GM19193 (cell line): ENCODE results near the gene KCNS1.

Experiments used
- POLR2A ChIP-seq: IDR thresholded peaks from 4 replicates; pipeline ENCODE4 v1.6.1; 2011; ENCODE audit not compliant: insufficient read depth, insufficient read length; ENCODE audit errors: extremely low read depth

Gene KCNS1

DNA sequence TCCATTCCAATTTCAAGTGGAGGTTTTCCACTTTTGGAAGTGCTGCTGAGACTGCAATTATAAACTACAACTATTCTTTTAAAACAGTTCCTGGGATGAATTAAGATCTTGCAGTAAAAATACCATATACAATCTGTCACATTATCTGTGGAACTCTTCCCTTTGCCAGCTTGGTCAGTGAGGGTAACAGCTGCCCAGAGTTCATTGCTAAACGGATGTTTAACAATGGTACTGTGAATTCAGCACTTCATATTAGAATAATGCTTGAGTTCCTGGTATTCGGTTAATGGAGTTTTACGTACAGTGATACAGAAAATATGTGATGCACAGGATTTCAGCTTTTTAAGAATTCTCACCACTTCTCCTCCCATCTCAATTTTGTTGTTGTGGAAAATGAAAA is 51.5 kb downstream of the KCNS1 start:
- no peak for TF ChIP-seq POLR2A

DNA sequence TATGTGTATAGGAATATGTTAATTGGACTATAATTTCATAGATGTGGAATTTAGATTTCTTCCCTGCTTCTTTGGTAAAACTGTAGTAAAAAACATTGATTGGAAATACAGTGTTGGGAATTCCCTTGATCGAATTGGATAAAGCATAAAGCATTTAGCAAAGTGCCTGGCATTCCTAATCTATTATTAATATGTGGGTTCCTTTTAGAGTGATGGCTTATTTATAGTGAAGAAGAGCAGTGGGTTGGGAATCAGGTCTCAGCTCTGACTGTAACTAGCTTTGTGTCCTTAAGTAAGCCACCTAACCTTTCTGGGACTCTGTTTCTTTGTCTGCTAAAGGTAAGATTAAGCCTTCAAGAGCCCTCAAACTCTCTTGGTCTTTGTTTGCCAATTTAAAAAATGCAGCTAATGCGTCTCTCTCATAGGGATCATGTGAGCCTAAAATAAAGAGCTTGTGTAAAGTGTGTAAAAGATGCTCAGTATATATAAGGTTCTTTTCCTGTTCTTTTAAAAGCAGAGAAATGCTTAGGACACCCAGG is 53.3 kb downstream of the KCNS1 start:
- no peak for TF ChIP-seq POLR2A

DNA sequence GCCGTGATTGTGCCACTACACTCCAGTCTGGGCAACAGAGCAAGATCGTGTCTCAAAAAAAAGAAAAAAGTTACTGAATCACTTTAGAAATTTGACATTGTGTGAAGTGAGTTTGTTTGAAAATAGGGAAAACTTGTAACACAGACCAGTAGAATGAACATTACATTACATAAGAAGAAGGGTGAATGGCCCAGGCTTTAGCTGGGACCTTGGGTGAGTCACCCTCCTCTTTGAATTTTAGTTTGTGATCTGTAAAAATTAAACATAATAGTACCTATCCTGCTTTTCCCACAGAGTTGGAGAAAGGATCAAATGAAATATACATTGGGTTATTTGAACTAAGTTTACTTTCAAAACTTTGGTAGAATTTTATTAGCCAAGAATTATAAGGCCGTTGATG is 56.3 kb downstream of the KCNS1 start:
- TF ChIP-seq POLR2A = no peak

DNA sequence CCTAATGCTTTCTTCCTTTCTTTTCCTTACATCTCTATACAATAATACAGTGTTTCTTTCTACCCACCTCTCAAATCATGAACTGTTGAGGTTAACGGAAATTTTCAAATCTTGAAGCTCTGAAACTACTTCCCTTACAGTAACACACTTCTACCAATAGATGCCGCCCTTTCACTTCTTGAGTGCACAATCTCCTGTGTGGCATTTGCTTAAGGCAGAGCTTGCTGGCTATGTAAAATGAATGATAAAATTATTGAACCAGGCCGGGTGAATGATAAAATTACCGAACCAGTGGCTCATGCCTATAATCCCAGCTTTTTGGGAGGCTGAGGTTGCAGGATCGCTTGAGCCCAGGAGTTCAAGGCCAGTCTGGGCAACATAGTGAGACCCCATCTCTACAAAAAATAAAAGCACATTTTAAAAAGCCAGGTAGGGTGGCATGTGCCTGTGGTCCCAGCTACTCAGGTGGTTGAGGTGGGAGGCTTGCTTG is 56.8 kb downstream of the KCNS1 start:
- TF ChIP-seq POLR2A = no peak

DNA sequence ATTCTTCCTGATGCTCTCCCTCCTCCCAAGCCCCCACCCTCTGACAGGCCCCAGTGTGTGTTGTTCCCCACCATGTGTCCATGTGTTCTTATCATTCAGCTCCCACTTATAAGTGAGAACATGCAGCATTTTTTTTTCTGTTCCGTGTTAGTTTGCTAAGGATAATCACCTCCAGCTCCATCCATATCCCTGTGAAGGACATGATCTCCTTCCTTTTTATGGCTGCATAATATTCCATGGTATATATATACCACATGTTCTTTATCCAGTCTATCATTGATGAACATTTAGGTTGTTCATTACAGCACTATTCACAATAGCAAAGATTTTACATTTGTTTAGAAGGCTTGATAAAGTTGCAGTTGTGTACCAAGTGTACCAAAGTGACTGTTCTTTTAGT is 57.9 kb downstream of the KCNS1 start:
- TF ChIP-seq POLR2A = no peak
